HEK293 (cell line): ENCODE data around the gene HOXC11.

Experiments used
- BCL11B ChIP-seq: fragments of 450-650 bp; formaldehyde crosslinking; IDR thresholded peaks from 2 replicates; pipeline ENCODE4 v1.5.1; 2016; ENCODE audit warnings: low read depth, missing biosample characterization, missing genetic modification characterization
- GLIS2 ChIP-seq: fragments of 450-650 bp; formaldehyde crosslinking; IDR thresholded peaks from 2 replicates; pipeline ENCODE4 v1.5.1; 2016; ENCODE audit warnings: missing biosample characterization, missing genetic modification characterization
- HOXD13 ChIP-seq: sonication (generic); formaldehyde crosslinking; IDR thresholded peaks from 2 replicates; pipeline ENCODE4 v1.8.0; 2022; ENCODE audit warnings: missing genetic modification reagents, borderline replicate concordance
- KLF16 ChIP-seq: fragments of 450-650 bp; formaldehyde crosslinking; IDR thresholded peaks from 2 replicates; pipeline ENCODE4 v1.5.1; 2017; ENCODE audit warnings: missing biosample characterization, missing genetic modification characterization
- SCRT1 ChIP-seq: fragments of 450-650 bp; formaldehyde crosslinking; IDR thresholded peaks from 2 replicates; pipeline ENCODE4 v1.5.1; 2016; ENCODE audit warnings: missing biosample characterization, missing genetic modification characterization, borderline replicate concordance
- ZBTB48 ChIP-seq: fragments of 450-650 bp; formaldehyde crosslinking; IDR thresholded peaks from 2 replicates; pipeline ENCODE4 v1.5.1; 2016; ENCODE audit warnings: missing biosample characterization, missing genetic modification characterization
- ZBTB7A ChIP-seq: fragments of 450-650 bp; formaldehyde crosslinking; IDR thresholded peaks from 2 replicates; pipeline ENCODE4 v1.5.1; 2016; ENCODE audit warnings: low read depth, missing biosample characterization, missing genetic modification characterization
- ZBTB8A ChIP-seq: fragments of 450-650 bp; formaldehyde crosslinking; IDR thresholded peaks from 2 replicates; pipeline ENCODE4 v1.5.1; 2016; ENCODE audit warnings: missing biosample characterization, missing genetic modification characterization
- ZNF10 ChIP-seq: fragments of 450-650 bp; formaldehyde crosslinking; IDR thresholded peaks from 2 replicates; pipeline ENCODE4 v1.5.1; 2017; ENCODE audit warnings: missing biosample characterization, missing genetic modification characterization
- ZNF157 ChIP-seq: fragments of 450-650 bp; formaldehyde crosslinking; IDR thresholded peaks from 2 replicates; pipeline ENCODE4 v1.5.1; 2016; ENCODE audit warnings: missing biosample characterization, missing genetic modification characterization
- ZNF184 ChIP-seq: fragments of 450-650 bp; IDR thresholded peaks from 2 replicates; pipeline ENCODE4 v1.5.1; 2018; ENCODE audit warnings: missing biosample characterization, mild to moderate bottlenecking, missing genetic modification characterization
- ZNF24 ChIP-seq: fragments of 450-650 bp; formaldehyde crosslinking; IDR thresholded peaks from 2 replicates; pipeline ENCODE4 v1.5.1; 2016; ENCODE audit warnings: missing biosample characterization, missing genetic modification characterization
- ZNF274 ChIP-seq, 2 experiments: fragments of 200-500 bp in 1 of 2; fragments of 450-650 bp in 1 of 2; sonication (Bioruptor generic) in 1 of 2; formaldehyde crosslinking in 1 of 2; IDR thresholded peaks; 2 replicates each; pipeline versions ENCODE4 v1.5.1 to v1.6.1; 2014 to 2016; ENCODE audit warnings: borderline replicate concordance in 1 of 2, inconsistent platforms in 1 of 2, low read length in 1 of 2, missing biosample characterization in 1 of 2, missing genetic modification characterization in 1 of 2
- ZNF433 ChIP-seq: fragments of 450-650 bp; formaldehyde crosslinking; IDR thresholded peaks from 2 replicates; pipeline ENCODE4 v1.5.1; 2016; ENCODE audit warnings: missing biosample characterization, missing genetic modification characterization, low read depth
- ZNF48 ChIP-seq: fragments of 450-650 bp; formaldehyde crosslinking; IDR thresholded peaks from 2 replicates; pipeline ENCODE4 v1.5.1; 2016; ENCODE audit warnings: missing biosample characterization, missing genetic modification characterization
- ZNF501 ChIP-seq: fragments of 450-650 bp; formaldehyde crosslinking; IDR thresholded peaks from 2 replicates; pipeline ENCODE4 v1.5.1; 2016; ENCODE audit warnings: missing biosample characterization, missing genetic modification characterization
- ZNF510 ChIP-seq: fragments of 450-650 bp; formaldehyde crosslinking; IDR thresholded peaks from 2 replicates; pipeline ENCODE4 v1.5.1; 2018; ENCODE audit warnings: mild to moderate bottlenecking, missing genetic modification characterization, missing biosample characterization; ENCODE audit not compliant: insufficient replicate concordance
- ZNF596 ChIP-seq: fragments of 450-650 bp; IDR thresholded peaks from 2 replicates; pipeline ENCODE4 v1.5.0; 2018; ENCODE audit warnings: missing biosample characterization, mild to moderate bottlenecking, missing genetic modification characterization, moderate library complexity
- ZNF629 ChIP-seq: fragments of 450-650 bp; formaldehyde crosslinking; IDR thresholded peaks from 2 replicates; pipeline ENCODE4 v1.5.1; 2017; ENCODE audit warnings: missing biosample characterization, missing genetic modification characterization
- ZNF660 ChIP-seq: fragments of 450-650 bp; IDR thresholded peaks from 2 replicates; pipeline ENCODE4 v1.5.1; 2018; ENCODE audit warnings: missing biosample characterization, mild to moderate bottlenecking, missing genetic modification characterization
- ZNF664 ChIP-seq: fragments of 450-650 bp; formaldehyde crosslinking; IDR thresholded peaks from 2 replicates; pipeline ENCODE4 v1.5.1; 2016; ENCODE audit warnings: missing biosample characterization, missing genetic modification characterization
- ZNF701 ChIP-seq: fragments of 450-650 bp; formaldehyde crosslinking; IDR thresholded peaks from 2 replicates; pipeline ENCODE4 v1.5.1; 2016; ENCODE audit warnings: missing biosample characterization, missing genetic modification characterization
- ZNF776 ChIP-seq: fragments of 450-650 bp; formaldehyde crosslinking; IDR thresholded peaks from 2 replicates; pipeline ENCODE4 v1.5.0; 2017; ENCODE audit warnings: missing biosample characterization, missing genetic modification characterization, borderline replicate concordance
- ZNF791 ChIP-seq: fragments of 450-650 bp; formaldehyde crosslinking; IDR thresholded peaks from 2 replicates; pipeline ENCODE4 v1.5.1; 2016; ENCODE audit warnings: missing biosample characterization, missing genetic modification characterization
- TF ChIP-seq, protein P1 (sequence below): fragments of 450-650 bp; formaldehyde crosslinking; IDR thresholded peaks from 2 replicates; pipeline ENCODE4 v1.5.1; 2016; ENCODE audit warnings: missing biosample characterization, missing genetic modification characterization, borderline replicate concordance
- TF ChIP-seq, protein P2 (sequence below): fragments of 450-650 bp; formaldehyde crosslinking; IDR thresholded peaks from 2 replicates; pipeline ENCODE4 v1.5.1; 2016; ENCODE audit warnings: missing biosample characterization, missing genetic modification characterization
- TF ChIP-seq, protein P3 (sequence below): IDR thresholded peaks from 2 replicates; pipeline ENCODE4 v1.6.1; 2011; ENCODE audit warnings: mild to moderate bottlenecking, low read depth, low read length, borderline replicate concordance
- TF ChIP-seq, protein P4 (sequence below): fragments of 450-650 bp; IDR thresholded peaks from 2 replicates; pipeline ENCODE4 v1.5.1; 2018; ENCODE audit warnings: missing biosample characterization, mild to moderate bottlenecking, missing genetic modification characterization
- TF ChIP-seq, protein P5 (sequence below): fragments of 450-650 bp; formaldehyde crosslinking; IDR thresholded peaks from 2 replicates; pipeline ENCODE4 v1.5.1; 2016; ENCODE audit warnings: missing biosample characterization, missing genetic modification characterization

Gene HOXC11

DNA sequence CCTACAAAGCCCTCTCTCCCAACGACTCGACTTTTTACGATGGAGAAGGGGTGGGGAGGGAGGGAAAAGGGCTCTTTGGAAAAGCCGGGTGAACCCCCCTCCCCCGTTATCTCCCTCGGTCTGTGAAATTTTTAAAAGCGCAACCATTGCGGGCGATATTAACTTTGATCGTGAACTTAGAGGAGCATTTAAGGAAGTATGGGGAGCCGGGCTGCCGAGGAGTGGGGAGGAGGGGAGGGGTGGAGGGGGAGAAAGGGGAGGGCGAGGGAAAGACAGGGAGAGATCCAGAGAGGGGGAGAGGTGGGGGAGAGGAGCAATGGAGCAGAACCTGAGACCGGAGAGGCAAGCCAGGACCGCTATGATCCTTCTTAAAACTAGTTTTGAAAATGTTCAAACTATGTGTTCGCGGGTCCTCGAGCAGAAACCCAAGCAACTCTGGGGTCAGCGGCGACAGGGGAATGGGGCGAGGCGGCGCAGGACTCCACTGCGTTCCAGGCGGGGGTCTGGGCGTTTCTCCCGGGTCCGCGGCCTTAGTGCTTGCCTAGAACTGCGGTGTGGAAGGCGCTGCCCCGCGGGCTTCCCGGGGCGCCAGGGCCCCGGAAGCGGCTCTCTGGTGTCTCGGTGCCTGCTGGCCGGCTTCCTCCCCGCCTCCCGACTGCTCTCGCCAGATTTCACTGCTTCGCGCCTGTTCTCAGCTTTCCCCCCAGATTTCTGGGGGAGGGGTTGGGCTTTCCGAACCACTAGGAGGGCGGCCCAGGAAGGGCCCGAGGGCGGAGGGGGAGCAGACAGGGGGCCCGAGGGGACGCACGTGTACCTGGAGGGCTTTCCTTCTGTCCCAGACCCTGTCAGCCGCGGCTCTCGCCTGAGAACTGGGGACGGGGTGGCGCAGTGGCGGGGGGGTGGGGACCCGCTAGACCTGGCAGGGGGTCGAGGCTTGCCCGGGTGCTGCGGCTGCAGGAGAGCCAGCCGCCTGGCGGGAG, 1.4 kb downstream of the HOXC11 start, which contains the start of gene HOTAIR (continued):
- TF ChIP-seq, protein P1, sequence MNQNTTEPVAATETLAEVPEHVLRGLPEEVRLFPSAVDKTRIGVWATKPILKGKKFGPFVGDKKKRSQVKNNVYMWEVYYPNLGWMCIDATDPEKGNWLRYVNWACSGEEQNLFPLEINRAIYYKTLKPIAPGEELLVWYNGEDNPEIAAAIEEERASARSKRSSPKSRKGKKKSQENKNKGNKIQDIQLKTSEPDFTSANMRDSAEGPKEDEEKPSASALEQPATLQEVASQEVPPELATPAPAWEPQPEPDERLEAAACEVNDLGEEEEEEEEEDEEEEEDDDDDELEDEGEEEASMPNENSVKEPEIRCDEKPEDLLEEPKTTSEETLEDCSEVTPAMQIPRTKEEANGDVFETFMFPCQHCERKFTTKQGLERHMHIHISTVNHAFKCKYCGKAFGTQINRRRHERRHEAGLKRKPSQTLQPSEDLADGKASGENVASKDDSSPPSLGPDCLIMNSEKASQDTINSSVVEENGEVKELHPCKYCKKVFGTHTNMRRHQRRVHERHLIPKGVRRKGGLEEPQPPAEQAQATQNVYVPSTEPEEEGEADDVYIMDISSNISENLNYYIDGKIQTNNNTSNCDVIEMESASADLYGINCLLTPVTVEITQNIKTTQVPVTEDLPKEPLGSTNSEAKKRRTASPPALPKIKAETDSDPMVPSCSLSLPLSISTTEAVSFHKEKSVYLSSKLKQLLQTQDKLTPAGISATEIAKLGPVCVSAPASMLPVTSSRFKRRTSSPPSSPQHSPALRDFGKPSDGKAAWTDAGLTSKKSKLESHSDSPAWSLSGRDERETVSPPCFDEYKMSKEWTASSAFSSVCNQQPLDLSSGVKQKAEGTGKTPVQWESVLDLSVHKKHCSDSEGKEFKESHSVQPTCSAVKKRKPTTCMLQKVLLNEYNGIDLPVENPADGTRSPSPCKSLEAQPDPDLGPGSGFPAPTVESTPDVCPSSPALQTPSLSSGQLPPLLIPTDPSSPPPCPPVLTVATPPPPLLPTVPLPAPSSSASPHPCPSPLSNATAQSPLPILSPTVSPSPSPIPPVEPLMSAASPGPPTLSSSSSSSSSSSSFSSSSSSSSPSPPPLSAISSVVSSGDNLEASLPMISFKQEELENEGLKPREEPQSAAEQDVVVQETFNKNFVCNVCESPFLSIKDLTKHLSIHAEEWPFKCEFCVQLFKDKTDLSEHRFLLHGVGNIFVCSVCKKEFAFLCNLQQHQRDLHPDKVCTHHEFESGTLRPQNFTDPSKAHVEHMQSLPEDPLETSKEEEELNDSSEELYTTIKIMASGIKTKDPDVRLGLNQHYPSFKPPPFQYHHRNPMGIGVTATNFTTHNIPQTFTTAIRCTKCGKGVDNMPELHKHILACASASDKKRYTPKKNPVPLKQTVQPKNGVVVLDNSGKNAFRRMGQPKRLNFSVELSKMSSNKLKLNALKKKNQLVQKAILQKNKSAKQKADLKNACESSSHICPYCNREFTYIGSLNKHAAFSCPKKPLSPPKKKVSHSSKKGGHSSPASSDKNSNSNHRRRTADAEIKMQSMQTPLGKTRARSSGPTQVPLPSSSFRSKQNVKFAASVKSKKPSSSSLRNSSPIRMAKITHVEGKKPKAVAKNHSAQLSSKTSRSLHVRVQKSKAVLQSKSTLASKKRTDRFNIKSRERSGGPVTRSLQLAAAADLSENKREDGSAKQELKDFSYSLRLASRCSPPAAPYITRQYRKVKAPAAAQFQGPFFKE (tag by site-specific recombination) = no peak
- TF ChIP-seq, protein P2, sequence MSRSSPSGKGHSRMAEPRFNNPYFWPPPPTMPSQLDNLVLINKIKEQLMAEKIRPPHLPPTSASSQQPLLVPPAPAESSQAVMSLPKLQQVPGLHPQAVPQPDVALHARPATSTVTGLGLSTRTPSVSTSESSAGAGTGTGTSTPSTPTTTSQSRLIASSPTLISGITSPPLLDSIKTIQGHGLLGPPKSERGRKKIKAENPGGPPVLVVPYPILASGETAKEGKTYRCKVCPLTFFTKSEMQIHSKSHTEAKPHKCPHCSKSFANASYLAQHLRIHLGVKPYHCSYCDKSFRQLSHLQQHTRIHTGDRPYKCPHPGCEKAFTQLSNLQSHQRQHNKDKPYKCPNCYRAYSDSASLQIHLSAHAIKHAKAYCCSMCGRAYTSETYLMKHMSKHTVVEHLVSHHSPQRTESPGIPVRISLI = no peak
- TF ChIP-seq ZNF660 (tag by site-specific recombination) (peak; percentile 15; the same call in 1 of the 2 replicates), ZNF157 (tag by site-specific recombination) (no peak), ZNF664 (tag by site-specific recombination) (no peak), ZNF501 (peak; percentile 69; the same call in 1 of the 2 replicates), ZNF776 (tag by site-specific recombination) (no peak), ZNF701 (tag by site-specific recombination) (no peak), ZNF48 (tag by site-specific recombination) (no peak), ZNF24 (tag by site-specific recombination) (0 out of 2 replicates have a peak, but pooled peaks have one; percentile 52), ZNF10 (no peak), ZNF433 (tag by site-specific recombination) (no peak), KLF16 (tag by site-specific recombination) (peak; percentile 23), ZBTB8A (tag by site-specific recombination) (peak; percentile 96), ZBTB7A (no peak), SCRT1 (tag by site-specific recombination) (no peak), ZNF510 (tag by site-specific recombination) (no peak), BCL11B (tag by site-specific recombination) (no peak; the same call in 1 of the 2 replicates), ZNF629 (tag by site-specific recombination) (peak; percentile 39; the same call in 1 of the 2 replicates), ZNF274 (IDR thresholded peaks at IDR 0.05; ENCODE audit: low read length) (no peak), ZNF274 (tag by site-specific recombination; IDR thresholded peaks at IDR 0.05; ENCODE audit: borderline replicate concordance) (no peak), ZBTB48 (tag by site-specific recombination) (no peak), ZNF596 (no peak), HOXD13 (CRISPR knock-in tag) (no peak), ZNF184 (tag by site-specific recombination) (no peak), ZNF791 (tag by site-specific recombination) (no peak), GLIS2 (tag by site-specific recombination) (peak; percentile 93)
- TF ChIP-seq, protein P3, sequence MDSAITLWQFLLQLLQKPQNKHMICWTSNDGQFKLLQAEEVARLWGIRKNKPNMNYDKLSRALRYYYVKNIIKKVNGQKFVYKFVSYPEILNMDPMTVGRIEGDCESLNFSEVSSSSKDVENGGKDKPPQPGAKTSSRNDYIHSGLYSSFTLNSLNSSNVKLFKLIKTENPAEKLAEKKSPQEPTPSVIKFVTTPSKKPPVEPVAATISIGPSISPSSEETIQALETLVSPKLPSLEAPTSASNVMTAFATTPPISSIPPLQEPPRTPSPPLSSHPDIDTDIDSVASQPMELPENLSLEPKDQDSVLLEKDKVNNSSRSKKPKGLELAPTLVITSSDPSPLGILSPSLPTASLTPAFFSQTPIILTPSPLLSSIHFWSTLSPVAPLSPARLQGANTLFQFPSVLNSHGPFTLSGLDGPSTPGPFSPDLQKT = no peak
- TF ChIP-seq, protein P4, sequence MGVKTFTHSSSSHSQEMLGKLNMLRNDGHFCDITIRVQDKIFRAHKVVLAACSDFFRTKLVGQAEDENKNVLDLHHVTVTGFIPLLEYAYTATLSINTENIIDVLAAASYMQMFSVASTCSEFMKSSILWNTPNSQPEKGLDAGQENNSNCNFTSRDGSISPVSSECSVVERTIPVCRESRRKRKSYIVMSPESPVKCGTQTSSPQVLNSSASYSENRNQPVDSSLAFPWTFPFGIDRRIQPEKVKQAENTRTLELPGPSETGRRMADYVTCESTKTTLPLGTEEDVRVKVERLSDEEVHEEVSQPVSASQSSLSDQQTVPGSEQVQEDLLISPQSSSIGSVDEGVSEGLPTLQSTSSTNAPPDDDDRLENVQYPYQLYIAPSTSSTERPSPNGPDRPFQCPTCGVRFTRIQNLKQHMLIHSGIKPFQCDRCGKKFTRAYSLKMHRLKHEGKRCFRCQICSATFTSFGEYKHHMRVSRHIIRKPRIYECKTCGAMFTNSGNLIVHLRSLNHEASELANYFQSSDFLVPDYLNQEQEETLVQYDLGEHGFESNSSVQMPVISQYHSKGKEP (tag by site-specific recombination) = 0 out of 2 replicates have a peak, but pooled peaks have one; percentile 8
- TF ChIP-seq, protein P5, sequence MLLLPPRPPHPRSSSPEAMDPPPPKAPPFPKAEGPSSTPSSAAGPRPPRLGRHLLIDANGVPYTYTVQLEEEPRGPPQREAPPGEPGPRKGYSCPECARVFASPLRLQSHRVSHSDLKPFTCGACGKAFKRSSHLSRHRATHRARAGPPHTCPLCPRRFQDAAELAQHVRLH (tag by site-specific recombination) = no peak
